H1 (cell line): ENCODE results near the gene FRMD4A. TPM values are rescaled to one million over a fixed set of nuclear protein-coding genes. Genes with fewer than 3 reads are reported as not detected.

Experiments used
- CHD7 ChIP-seq: fragments of 300-600 bp; sonication (generic); IDR thresholded peaks from 2 replicates; pipeline ENCODE4 v1.7.1; 2012; ENCODE audit warnings: low read length, moderate library complexity, mild to moderate bottlenecking, inconsistent platforms; ENCODE audit not compliant: insufficient replicate concordance
- MAFK ChIP-seq: IDR thresholded peaks from 2 replicates; pipeline ENCODE4 v1.6.1; 2012; ENCODE audit warnings: low read depth, mild to moderate bottlenecking, improper control_type of control experiment, low read length
- polyA plus RNA-seq, 7 experiments: library from polyadenylated mRNA; depleted of rRNA in 3 of 7; stranded (reverse) in 5 of 7; unstranded in 2 of 7; fragments of >200 nt in 5 of 7; fragments of 200-250 nt in 2 of 7; gene quantifications; 1 replicate in 5 of 7; 2 replicates in 1 of 7; 4 replicates in 1 of 7; pipeline versions ENCODE4 v1.2.1 to v1.2.3, GENCODE V29; 2011 to 2013; ENCODE audit warnings: missing spikeins in 2 of 7, mixed read lengths in 2 of 7
- total RNA-seq: library from RNA; stranded (reverse); fragmentation: NEBNext Ultra II Directional; extraction: Animal tissue kit (Norgen Biotek cat#: 25700); gene quantifications from 2 replicates; pipeline ENCODE4 v1.2.1, GENCODE V29; 2021

Gene FRMD4A
- total and polyA plus RNA-seq, 2 of the 8 experiments (the other 6 are each of a cell fraction or from before 2014, with no cell fraction given) = 38.6 to 39.6 TPM

- TF ChIP-seq CHD7 (no peak), MAFK (no peak)
These were observed 617.7 kb downstream of the FRMD4A start (continued) for GRCh38 chr10:13712837-13713581.
